NCI-H2196 (cell line): ENCODE data around the gene ERN2.
A peak's percentile ranks its signal among the peaks of the same experiment; 100 is the strongest.

Experiments used
- DNase-seq: peaks from one replicate; lab custom pipeline; 2025; ENCODE audit not compliant: unreplicated experiment; lab: John Stamatoyannopoulos, UW

The ERN2 gene

DNA sequence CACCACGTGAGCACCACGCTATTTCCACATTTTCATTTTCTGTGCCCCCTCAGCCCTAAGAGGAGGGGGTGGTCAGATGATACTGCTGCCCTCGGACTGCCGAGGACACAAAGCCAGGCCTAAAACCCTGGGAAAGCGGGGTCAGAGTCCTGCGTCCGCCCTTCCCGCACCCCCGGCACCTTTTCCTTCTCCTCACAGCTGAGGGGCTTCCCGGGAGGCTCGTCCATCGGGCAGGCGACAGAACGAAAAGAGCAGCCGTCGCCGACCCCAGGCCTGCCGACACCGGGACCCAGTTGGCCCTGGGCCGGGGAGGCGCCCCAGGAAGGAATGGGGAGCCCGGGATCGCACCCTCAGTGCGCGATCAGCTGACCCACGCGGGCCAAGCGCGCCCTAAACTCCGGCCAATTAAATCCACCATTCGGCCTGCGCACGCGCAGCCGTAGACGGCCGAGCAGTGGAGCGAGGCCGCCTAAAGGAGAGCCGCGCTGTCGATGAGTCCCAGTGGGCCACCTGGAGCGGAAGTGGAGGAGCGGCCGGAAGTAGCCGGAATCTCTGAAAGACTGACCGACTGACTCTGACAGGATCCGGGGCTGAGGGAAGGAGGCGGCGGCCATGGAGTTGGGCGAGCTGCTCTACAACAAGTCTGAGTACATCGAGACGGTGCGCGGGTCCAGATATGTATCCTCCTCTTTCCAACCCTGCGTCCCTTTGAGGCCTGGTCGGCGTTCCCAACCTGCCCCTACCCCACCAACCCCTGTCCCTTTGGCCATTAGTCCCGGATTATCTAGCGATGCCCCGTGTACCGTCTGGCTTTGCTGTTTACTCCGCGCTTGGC is 71.9 kb downstream of the ERN2 start, which contains the start of the genes DCTN5 and PALB2:
DCTN5 (plus strand) TSS at position 536 of the 835 bp plus-strand sequence; CDS start at position 613, 77 bp downstream.
PALB2 (minus strand) TSS at position 380 of the 835 bp plus-strand sequence; CDS start at position 227, 153 bp downstream.
- DNase-seq = peak; percentile 95

DNA sequence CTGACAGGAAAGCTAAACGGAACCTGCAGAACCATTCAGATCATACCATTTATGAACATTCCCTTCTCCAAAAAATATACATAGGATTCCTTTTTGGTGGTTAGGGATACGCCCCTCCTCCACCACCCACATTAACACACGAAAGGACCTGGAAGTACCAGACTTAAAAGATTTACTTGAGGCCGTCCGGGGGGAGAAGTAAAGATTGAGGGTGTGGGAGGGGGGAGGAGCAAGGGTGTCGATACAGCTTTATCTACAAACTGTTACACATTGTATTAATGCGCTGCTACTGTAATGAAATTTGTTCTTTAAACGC is 72.4 kb downstream of the ERN2 start:
- no peak for DNase-seq
